HUES6 (cell line): ENCODE results near the gene MBD2.

Experiments used
- H3K27ac ChIP-seq: 2 replicates; pipeline ENCODE4 v1.7.0; 2013; ENCODE audit warnings: low read depth, mild to moderate bottlenecking, low read length, inconsistent platforms
- H3K27me3 ChIP-seq: 2 replicates; pipeline ENCODE4 v1.6.1; 2013; ENCODE audit warnings: low read length; ENCODE audit not compliant: control insufficient read depth, insufficient read depth
- H3K36me3 ChIP-seq: 2 replicates; pipeline ENCODE4 v1.6.1; 2013; ENCODE audit warnings: low read length; ENCODE audit not compliant: control insufficient read depth, insufficient read depth
- H3K4me1 ChIP-seq: 2 replicates; pipeline ENCODE4 v1.6.1; 2013; ENCODE audit warnings: low read length; ENCODE audit not compliant: control insufficient read depth, insufficient read depth
- H3K4me3 ChIP-seq: 2 replicates; pipeline ENCODE4 v1.5.1; 2013; ENCODE audit warnings: low read depth, low read length
- H3K9ac ChIP-seq: one replicate; pipeline ENCODE4 v1.6.1; 2013; ENCODE audit warnings: mild to moderate bottlenecking, low read length
- H3K9me3 ChIP-seq: 2 replicates; pipeline ENCODE4 v1.6.1; 2013; ENCODE audit warnings: low read depth, low read length; ENCODE audit not compliant: control insufficient read depth, insufficient read depth

Gene MBD2

GRCh38 chr18:54197747-54198411, 26.6 kb downstream of the MBD2 start:
- H3K27me3 ChIP-seq, result no peaks in the 10 kb centered on the region
- no peak overlapping the region for H3K27ac ChIP-seq
- no peak overlapping the region for H3K9ac ChIP-seq
- no peaks in the 10 kb centered on the region for H3K9me3 ChIP-seq
- peaks cover 21% of the 10 kb centered on the region for H3K36me3 ChIP-seq
- H3K4me3 ChIP-seq, result no peak overlapping the region
- H3K4me1 ChIP-seq, result no peaks in the 10 kb centered on the region

- Histone ChIP-seq H3K9me3 (no peaks in the 10 kb centered on the region), H3K4me3 (no peak overlapping the region), H3K27me3 (no peaks in the 10 kb centered on the region), H3K9ac (no peak overlapping the region), H3K36me3 (no peaks in the 10 kb centered on the region), H3K4me1 (peaks cover 6% of the 10 kb centered on the region; the same call in 1 of the 2 replicates), H3K27ac (no peak overlapping the region)
These were observed 30.7 kb downstream of the MBD2 start for GRCh38 chr18:54193786-54194185.

GRCh38 chr18:54192900-54193299, 31.6 kb downstream of the MBD2 start:
- peaks cover 9% of the 10 kb centered on the region for H3K4me1 ChIP-seq
- H3K27me3 ChIP-seq, result no peaks in the 10 kb centered on the region
- no peak overlapping the region for H3K9ac ChIP-seq
- no peaks in the 10 kb centered on the region for H3K9me3 ChIP-seq
- H3K4me3 ChIP-seq, result no peak overlapping the region
- no peaks in the 10 kb centered on the region for H3K36me3 ChIP-seq
- H3K27ac ChIP-seq, result no peak overlapping the region

- Histone ChIP-seq H3K27me3 (no peaks in the 10 kb centered on the region), H3K4me3 (no peak overlapping the region), H3K4me1 (peaks cover 14% of the 10 kb centered on the region), H3K9ac (no peak overlapping the region), H3K27ac (no peak overlapping the region), H3K36me3 (no peaks in the 10 kb centered on the region), H3K9me3 (no peaks in the 10 kb centered on the region)
These were observed 32.1 kb downstream of the MBD2 start for GRCh38 chr18:54192415-54192814.

- H3K4me3 ChIP-seq, result no peak overlapping the region
- H3K27me3 ChIP-seq, result no peaks in the 10 kb centered on the region
- H3K27ac ChIP-seq, result no peak overlapping the region
- H3K4me1 ChIP-seq, result peaks cover 15% of the 10 kb centered on the region
- H3K9me3 ChIP-seq, result no peaks in the 10 kb centered on the region
- H3K36me3 ChIP-seq, result no peaks in the 10 kb centered on the region
- no peak overlapping the region for H3K9ac ChIP-seq
These were observed 33.1 kb downstream of the MBD2 start for GRCh38 chr18:54191352-54191751.

GRCh38 chr18:54187372-54187771, 37.1 kb downstream of the MBD2 start:
- Histone ChIP-seq H3K4me3 (no peak overlapping the region), H3K36me3 (no peaks in the 10 kb centered on the region), H3K9me3 (peaks cover 8% of the 10 kb centered on the region), H3K4me1 (peaks cover 22% of the 10 kb centered on the region), H3K27ac (no peak overlapping the region), H3K27me3 (no peaks in the 10 kb centered on the region), H3K9ac (no peak overlapping the region)

GRCh38 chr18:54184836-54185235, 39.6 kb downstream of the MBD2 start:
- Histone ChIP-seq H3K9me3 (peaks cover 8% of the 10 kb centered on the region), H3K4me3 (no peak overlapping the region), H3K27me3 (no peaks in the 10 kb centered on the region), H3K36me3 (no peaks in the 10 kb centered on the region), H3K27ac (no peak overlapping the region), H3K4me1 (peaks cover 15% of the 10 kb centered on the region), H3K9ac (no peak overlapping the region)

- Histone ChIP-seq H3K36me3 (no peaks in the 10 kb centered on the region), H3K4me3 (no peak overlapping the region), H3K4me1 (peaks cover 15% of the 10 kb centered on the region), H3K9me3 (peaks cover 8% of the 10 kb centered on the region), H3K27me3 (no peaks in the 10 kb centered on the region), H3K27ac (no peak overlapping the region), H3K9ac (no peak overlapping the region)
These were observed 41.1 kb downstream of the MBD2 start for GRCh38 chr18:54183390-54183789.

- H3K4me3 ChIP-seq, result no peak overlapping the region
- H3K27me3 ChIP-seq, result no peaks in the 10 kb centered on the region
- H3K4me1 ChIP-seq, result peaks cover 7% of the 10 kb centered on the region; the same call in 1 of the 2 replicates
- H3K27ac ChIP-seq, result no peak overlapping the region
- H3K9me3 ChIP-seq, result peaks cover 8% of the 10 kb centered on the region
- H3K9ac ChIP-seq, result no peak overlapping the region
- no peaks in the 10 kb centered on the region for H3K36me3 ChIP-seq
These were observed 42.4 kb downstream of the MBD2 start for GRCh38 chr18:54181856-54182602.

- no peaks in the 10 kb centered on the region for H3K4me1 ChIP-seq
- no peaks in the 10 kb centered on the region for H3K36me3 ChIP-seq
- no peak overlapping the region for H3K27ac ChIP-seq
- no peak overlapping the region for H3K4me3 ChIP-seq
- no peaks in the 10 kb centered on the region for H3K27me3 ChIP-seq
- no peaks in the 10 kb centered on the region for H3K9me3 ChIP-seq
- H3K9ac ChIP-seq, result no peak overlapping the region
These were observed 50.4 kb downstream of the MBD2 start for GRCh38 chr18:54173980-54174630.

- no peaks in the 10 kb centered on the region for H3K4me1 ChIP-seq
These were observed 51.2 kb downstream of the MBD2 start for GRCh38 chr18:54173250-54173649.

More at GRCh38 chr18:54173250-54173649, 51.2 kb downstream of the MBD2 start:
- Histone ChIP-seq H3K9ac (no peak overlapping the region), H3K27ac (no peak overlapping the region), H3K27me3 (no peaks in the 10 kb centered on the region), H3K36me3 (no peaks in the 10 kb centered on the region), H3K4me3 (no peak overlapping the region), H3K9me3 (no peaks in the 10 kb centered on the region)
